ENCODE data around the gene BTNL9. TPM values are rescaled to one million over a fixed set of nuclear protein-coding genes. Genes with fewer than 3 reads are reported as not detected.
"Not testable (repeated sequence)": the region's sequence is repeated elsewhere in the genome, so short reads cannot be mapped to it uniquely, and the experiment has no call there.

Gene BTNL9
- total RNA-seq, 2 experiments from 2014 or later, result not detected

DNA sequence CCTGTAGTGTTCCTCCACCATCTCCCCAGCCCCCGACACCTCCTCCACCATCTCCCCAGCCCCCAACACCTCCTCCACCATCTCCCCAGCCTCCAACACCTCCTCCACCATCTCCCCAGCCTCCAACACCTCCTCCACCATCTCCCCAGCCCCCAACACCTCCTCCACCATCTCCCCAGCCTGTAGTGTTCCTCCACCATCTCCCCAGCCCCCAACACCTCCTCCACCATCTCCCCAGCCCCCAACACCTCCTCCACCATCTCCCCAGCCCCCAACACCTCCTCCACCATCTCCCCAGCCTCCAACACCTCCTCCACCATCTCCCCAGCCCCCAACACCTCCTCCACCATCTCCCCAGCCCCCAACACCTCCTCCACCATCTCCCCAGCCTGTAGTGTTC is 5.8 kb downstream of the BTNL9 start:
- DNase-seq; POLR2A ChIA-PET; CTCF ChIA-PET; H3K4me3 Mint-ChIP-seq; H3K9me3 Mint-ChIP-seq; H3K4me1 Mint-ChIP-seq; H3K27ac Mint-ChIP-seq; H3K36me3 Mint-ChIP-seq (ENCODE audit: low read depth): not testable (repeated sequence)
- peaks cover 28% of the 10 kb centered on the region for H3K27me3 Mint-ChIP-seq

DNA sequence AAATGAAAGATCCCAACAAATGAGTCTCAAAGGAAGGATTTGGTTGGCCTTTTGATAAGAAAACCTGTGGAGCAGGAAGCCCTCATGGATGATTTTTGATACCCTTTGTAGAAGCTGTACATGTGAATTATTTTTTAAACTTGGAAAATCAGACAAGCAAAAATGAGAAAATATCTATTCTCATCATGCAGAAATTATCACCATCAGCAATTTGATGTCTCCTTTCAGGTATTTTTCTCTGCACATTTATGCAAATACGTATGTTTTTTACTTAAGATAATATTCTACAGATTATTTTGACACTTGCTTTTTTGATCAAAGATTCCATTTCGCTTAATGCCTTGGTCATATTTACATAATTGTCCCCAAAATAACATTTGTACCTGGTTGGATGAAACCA is 7.2 kb downstream of the BTNL9 start:
- ChIA-PET POLR2A (no interaction called here), CTCF (no interaction called here)
- no peaks in the 10 kb centered on the region for H3K9me3 Mint-ChIP-seq
- peaks cover 4% of the 10 kb centered on the region for H3K4me1 Mint-ChIP-seq
- no peak overlapping the region for H3K4me3 Mint-ChIP-seq
- H3K27ac Mint-ChIP-seq, result no peak overlapping the region
- DNase-seq, result no peak
- H3K36me3 Mint-ChIP-seq (ENCODE audit: low read depth), result peaks cover 3% of the 10 kb centered on the region
- H3K27me3 Mint-ChIP-seq, result peaks cover 32% of the 10 kb centered on the region

DNA sequence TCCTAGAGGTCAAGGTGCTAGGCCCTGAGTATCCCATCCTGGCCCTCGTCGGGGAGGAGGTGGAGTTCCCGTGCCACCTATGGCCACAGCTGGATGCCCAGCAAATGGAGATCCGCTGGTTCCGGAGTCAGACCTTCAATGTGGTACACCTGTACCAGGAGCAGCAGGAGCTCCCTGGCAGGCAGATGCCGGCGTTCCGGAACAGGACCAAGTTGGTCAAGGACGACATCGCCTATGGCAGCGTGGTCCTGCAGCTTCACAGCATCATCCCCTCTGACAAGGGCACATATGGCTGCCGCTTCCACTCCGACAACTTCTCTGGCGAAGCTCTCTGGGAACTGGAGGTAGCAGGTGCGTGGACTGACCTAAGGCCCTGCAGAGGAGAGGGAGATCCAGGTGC is 7.9 kb downstream of the BTNL9 start:
- Mint-ChIP-seq H3K4me1 (peaks cover 6% of the 10 kb centered on the region), H3K27ac (no peak overlapping the region), H3K27me3 (peaks cover 35% of the 10 kb centered on the region), H3K4me3 (no peak overlapping the region), H3K9me3 (no peaks in the 10 kb centered on the region), H3K36me3 (ENCODE audit: low read depth) (peaks cover 3% of the 10 kb centered on the region)
- CTCF ChIA-PET, result interaction anchor here (0.9 kb wide), 1 partner anchor 24 kb away, joined by 3 read pairs; no protein-coding TSS in a partner anchor
- POLR2A ChIA-PET, result no interaction called here
- DNase-seq, result no peak

DNA sequence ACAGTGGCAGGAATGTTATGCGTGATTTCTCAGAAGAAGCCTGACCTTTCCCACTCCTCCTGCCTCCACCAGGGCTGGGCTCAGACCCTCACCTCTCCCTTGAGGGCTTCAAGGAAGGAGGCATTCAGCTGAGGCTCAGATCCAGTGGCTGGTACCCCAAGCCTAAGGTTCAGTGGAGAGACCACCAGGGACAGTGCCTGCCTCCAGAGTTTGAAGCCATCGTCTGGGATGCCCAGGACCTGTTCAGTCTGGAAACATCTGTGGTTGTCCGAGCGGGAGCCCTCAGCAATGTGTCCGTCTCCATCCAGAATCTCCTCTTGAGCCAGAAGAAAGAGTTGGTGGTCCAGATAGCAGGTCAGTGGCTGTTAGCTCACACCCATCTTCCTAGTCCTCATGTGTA is 9.9 kb downstream of the BTNL9 start:
- H3K4me3 Mint-ChIP-seq, result no peak overlapping the region
- ChIA-PET POLR2A (no interaction called here), CTCF (interaction anchor here (1.4 kb wide), 1 partner anchor 15 kb away, joined by 3 read pairs; no protein-coding TSS in a partner anchor)
- H3K27ac Mint-ChIP-seq, result no peak overlapping the region
- H3K4me1 Mint-ChIP-seq, result peaks cover 15% of the 10 kb centered on the region
- H3K9me3 Mint-ChIP-seq, result no peaks in the 10 kb centered on the region
- DNase-seq, result no peak
- H3K27me3 Mint-ChIP-seq, result peaks cover 52% of the 10 kb centered on the region
- peaks cover 5% of the 10 kb centered on the region for H3K36me3 Mint-ChIP-seq (ENCODE audit: low read depth)

DNA sequence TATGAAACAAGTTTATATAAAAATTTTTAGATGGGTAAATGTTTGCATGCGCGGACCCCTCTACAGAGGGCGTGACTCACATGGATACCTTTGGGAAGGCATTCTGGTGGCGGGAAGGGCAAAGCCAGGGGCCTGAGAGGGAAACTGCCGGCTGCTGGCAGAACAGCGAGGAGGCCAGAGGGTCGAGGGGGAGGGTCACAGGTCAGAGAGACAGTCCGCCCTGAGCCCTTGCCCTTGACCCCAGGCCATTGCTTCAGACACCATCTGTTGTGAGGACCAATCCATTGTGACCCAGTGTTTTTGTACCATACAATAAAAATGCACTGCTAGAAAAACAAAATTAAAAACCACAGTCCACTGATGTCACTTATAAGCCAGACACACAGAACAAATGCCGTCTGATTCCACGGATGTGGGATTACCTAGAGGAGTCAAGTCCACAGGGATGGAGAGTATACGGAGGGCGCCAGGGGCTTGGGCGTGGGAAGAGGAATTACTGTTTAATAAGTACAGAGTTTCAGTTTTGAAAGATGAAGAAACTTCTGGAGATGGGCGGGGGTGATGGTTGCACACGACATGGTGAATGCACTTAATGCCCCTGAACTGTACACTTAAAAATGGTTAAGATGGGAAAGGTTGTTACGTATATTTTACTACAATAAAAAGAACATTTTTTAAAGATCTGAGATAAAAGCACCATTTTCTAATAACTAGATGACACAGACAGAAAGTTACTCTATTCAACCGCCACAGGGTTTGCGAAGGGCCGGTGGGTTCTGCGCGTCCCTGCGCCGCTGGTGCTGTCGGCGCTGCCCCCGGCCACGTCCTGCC is 12.0 kb downstream of the BTNL9 start:
- POLR2A ChIA-PET, result no interaction called here
- DNase-seq, result no peak
- H3K4me1 Mint-ChIP-seq, result peaks cover 15% of the 10 kb centered on the region
- H3K27me3 Mint-ChIP-seq, result peaks cover 71% of the 10 kb centered on the region
- CTCF ChIA-PET, result no interaction called here
- peak overlapping the region; percentile 59 for H3K4me3 Mint-ChIP-seq
- H3K36me3 Mint-ChIP-seq (ENCODE audit: low read depth), result peaks cover 5% of the 10 kb centered on the region
- no peak overlapping the region for H3K27ac Mint-ChIP-seq
- H3K9me3 Mint-ChIP-seq, result no peaks in the 10 kb centered on the region

DNA sequence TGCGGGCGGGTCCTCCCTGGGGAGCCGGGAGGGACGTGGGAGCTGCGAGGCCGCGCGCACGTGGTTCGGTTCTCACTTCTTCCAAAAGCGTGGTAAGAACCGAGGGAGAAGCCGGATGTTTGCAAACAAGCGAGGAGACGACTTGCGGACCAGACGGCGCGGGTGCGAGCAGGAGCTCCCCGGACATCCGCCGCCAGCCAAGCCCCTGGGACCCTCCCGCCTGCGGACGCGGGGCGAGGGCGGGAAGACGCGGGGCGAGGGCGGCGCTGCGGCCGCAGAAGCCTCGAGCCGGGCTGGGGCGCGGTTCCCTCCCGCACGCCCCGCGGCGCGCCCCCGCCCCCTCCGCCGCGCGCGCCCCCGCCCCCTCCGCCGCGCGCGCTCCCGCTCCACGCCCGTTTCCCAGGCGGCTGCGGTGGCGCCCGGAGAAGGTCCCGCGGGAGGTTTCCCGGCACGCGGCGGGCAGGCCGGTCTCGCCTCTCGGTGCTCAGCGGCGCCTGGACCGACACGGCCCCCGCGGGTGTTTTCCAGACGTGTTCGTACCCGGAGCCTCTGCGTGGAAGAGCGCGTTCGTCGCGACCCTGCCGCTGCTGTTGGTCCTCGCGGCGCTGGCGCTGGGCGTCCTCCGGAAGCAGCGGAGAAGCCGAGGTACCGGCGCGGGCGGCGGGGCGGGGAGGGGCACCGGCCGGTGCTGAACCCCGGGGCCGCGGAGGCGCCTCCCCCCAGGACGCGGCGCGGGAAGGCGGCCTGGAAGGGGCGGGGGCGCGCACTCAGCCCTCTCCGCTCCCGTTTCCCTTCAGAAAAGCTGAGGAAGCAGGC is 12.8 kb downstream of the BTNL9 start:
- Mint-ChIP-seq H3K27me3 (peaks cover 75% of the 10 kb centered on the region), H3K4me1 (peaks cover 15% of the 10 kb centered on the region), H3K36me3 (ENCODE audit: low read depth) (peaks cover 5% of the 10 kb centered on the region), H3K9me3 (no peaks in the 10 kb centered on the region), H3K27ac (no peak overlapping the region), H3K4me3 (peak overlapping the region; percentile 59)
- CTCF ChIA-PET, result no interaction called here
- POLR2A ChIA-PET, result no interaction called here
- peak; percentile 17 for DNase-seq

DNA sequence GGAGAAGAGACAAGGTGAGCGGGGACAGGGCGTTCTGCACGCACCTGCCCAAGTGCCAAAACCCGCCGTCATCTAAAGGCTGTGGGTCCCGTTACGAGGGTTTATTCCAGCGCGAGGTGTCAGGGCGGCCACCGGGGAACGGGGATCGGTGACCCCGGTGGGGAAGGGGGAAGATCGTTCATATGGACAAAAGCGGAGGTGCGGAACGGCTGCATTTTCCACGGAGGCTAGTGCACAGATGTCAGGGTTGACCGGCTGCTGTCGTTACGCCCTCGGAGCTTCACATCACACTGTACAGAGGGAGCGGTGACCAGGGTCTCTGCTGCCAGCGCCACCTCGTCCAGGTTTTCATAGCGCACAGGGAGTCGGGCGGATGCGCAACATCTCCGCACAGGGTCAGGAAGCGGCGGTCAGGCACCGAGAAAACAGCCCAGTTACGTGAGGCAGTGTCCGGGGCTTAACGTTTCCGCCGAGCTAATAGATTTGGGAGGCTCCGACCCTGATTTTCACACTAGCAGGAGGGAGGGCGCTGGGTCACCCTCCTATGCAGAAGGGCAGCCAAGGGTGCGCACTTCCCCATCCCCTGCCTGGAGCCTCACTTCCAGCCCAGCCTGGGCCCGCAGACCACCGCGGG is 13.5 kb downstream of the BTNL9 start:
- no peak for DNase-seq
- peak overlapping the region; percentile 42 for H3K4me3 Mint-ChIP-seq
- peaks cover 77% of the 10 kb centered on the region for H3K27me3 Mint-ChIP-seq
- no peaks in the 10 kb centered on the region for H3K9me3 Mint-ChIP-seq
- peak overlapping the region; percentile 55 for H3K27ac Mint-ChIP-seq
- peaks cover 5% of the 10 kb centered on the region for H3K36me3 Mint-ChIP-seq (ENCODE audit: low read depth)
- ChIA-PET CTCF (no interaction called here), POLR2A (no interaction called here)
- H3K4me1 Mint-ChIP-seq, result peaks cover 15% of the 10 kb centered on the region

DNA sequence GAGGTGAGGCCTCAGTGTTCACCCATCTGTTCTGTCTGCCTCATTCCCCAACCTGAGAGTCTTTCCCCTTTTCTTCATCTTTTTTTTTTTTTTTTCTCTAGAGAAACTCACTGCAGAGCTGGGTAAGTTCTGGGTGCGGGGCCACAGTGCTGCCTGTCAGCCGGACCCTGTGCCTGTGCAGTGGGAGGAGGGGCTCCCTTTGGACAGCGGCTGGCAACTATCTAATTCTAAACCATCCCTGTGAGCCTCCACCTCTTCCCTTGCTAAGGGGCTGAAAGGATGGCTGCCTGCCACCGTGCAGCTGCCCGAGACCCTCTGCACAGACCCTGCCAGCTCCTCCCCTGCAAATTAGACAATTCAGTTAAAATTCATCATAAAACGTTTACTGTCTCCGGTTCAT is 14.1 kb downstream of the BTNL9 start:
- POLR2A ChIA-PET, result no interaction called here
- peaks cover 5% of the 10 kb centered on the region for H3K36me3 Mint-ChIP-seq (ENCODE audit: low read depth)
- no peak overlapping the region for H3K4me3 Mint-ChIP-seq
- H3K4me1 Mint-ChIP-seq, result peaks cover 15% of the 10 kb centered on the region
- H3K27me3 Mint-ChIP-seq, result peaks cover 82% of the 10 kb centered on the region
- DNase-seq, result no peak
- CTCF ChIA-PET, result no interaction called here
- H3K9me3 Mint-ChIP-seq, result no peaks in the 10 kb centered on the region
- H3K27ac Mint-ChIP-seq, result no peak overlapping the region

DNA sequence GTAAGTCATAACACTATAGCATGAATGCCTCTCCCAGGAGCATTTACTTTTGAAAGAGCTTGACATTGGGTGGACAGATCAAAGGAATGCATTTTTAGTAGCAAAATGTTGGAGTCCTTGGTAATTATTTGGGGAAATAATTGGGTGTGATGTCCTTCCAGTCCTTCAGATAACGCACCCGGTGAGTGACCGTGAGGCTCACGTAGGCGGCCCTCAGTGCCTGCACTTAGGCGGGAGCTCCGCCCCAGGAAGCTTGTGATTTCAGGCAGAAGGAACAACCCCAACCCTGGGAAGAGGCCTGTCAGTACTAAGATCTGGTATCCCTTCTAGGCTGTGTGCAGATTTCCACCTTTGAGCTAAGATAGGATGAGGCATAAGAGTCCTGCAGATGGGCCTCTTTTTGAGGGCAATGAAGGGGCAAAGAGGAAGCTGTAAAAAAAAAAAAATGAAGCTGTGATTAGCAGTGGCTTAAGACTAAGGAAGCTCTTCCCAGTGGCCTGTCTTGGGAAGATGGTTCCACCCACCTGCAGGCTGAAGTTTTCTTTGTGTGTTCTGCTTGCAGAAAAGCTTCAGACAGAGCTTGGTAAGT is 14.9 kb downstream of the BTNL9 start:
- POLR2A ChIA-PET, result no interaction called here
- no peak for DNase-seq
- H3K27ac Mint-ChIP-seq, result no peak overlapping the region
- H3K27me3 Mint-ChIP-seq, result peaks cover 82% of the 10 kb centered on the region
- H3K9me3 Mint-ChIP-seq, result no peaks in the 10 kb centered on the region
- peaks cover 5% of the 10 kb centered on the region for H3K36me3 Mint-ChIP-seq (ENCODE audit: low read depth)
- no peak overlapping the region for H3K4me3 Mint-ChIP-seq
- peaks cover 17% of the 10 kb centered on the region for H3K4me1 Mint-ChIP-seq
- CTCF ChIA-PET, result interaction anchor here (0.6 to 1.0 kb wide), 2 partner anchors 45 to 370 kb away, joined by 3 read pairs; no protein-coding TSS in a partner anchor

DNA sequence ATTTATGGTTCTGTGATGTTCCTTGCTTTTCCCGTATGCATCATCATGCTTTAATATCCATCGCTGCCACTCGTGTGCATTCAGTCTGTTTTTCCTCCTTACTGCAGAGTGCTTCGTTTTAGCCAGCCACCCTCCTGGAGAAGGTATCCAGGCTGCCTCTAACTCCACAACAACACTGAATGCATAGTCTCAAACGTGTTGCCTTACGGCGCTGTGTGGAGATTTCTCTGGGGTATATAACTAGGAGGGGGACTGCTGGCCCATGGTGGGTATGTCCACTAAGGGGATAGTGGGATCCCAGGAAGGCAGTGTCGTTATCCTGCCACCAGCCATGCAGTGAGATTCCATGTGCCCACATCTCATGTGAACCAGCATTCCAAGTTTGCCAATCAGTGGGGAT is 16.4 kb downstream of the BTNL9 start:
- Mint-ChIP-seq H3K4me1 (peaks cover 17% of the 10 kb centered on the region), H3K36me3 (ENCODE audit: low read depth) (peaks cover 5% of the 10 kb centered on the region), H3K4me3 (no peak overlapping the region), H3K27me3 (peaks cover 81% of the 10 kb centered on the region), H3K9me3 (no peaks in the 10 kb centered on the region), H3K27ac (no peak overlapping the region)
- DNase-seq, result no peak
- CTCF ChIA-PET, result no interaction called here
- POLR2A ChIA-PET, result no interaction called here

DNA sequence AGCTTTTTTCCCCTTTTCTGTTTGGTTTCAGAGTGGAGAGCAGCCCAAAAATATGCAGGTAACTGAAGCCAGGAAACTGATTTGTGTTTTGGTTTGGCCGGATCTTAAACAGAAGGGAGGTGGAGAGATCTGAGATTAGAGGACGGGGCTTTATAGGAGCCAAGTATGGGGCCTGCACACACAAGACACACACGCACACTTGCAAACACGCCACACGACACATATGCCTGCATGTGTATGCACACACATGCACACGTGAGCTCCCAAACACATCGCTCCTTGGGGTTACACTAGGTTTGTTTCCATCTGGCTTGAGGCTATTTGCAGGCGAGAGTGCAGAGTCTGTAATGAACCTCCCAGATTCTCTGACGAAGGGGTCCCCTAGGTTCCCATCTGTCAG is 18.3 kb downstream of the BTNL9 start:
- H3K9me3 Mint-ChIP-seq, result no peaks in the 10 kb centered on the region
- POLR2A ChIA-PET, result no interaction called here
- CTCF ChIA-PET, result no interaction called here
- peaks cover 85% of the 10 kb centered on the region for H3K27me3 Mint-ChIP-seq
- no peak overlapping the region for H3K27ac Mint-ChIP-seq
- H3K36me3 Mint-ChIP-seq (ENCODE audit: low read depth), result peaks cover 2% of the 10 kb centered on the region
- peaks cover 11% of the 10 kb centered on the region for H3K4me1 Mint-ChIP-seq
- no peak for DNase-seq
- H3K4me3 Mint-ChIP-seq, result no peak overlapping the region

DNA sequence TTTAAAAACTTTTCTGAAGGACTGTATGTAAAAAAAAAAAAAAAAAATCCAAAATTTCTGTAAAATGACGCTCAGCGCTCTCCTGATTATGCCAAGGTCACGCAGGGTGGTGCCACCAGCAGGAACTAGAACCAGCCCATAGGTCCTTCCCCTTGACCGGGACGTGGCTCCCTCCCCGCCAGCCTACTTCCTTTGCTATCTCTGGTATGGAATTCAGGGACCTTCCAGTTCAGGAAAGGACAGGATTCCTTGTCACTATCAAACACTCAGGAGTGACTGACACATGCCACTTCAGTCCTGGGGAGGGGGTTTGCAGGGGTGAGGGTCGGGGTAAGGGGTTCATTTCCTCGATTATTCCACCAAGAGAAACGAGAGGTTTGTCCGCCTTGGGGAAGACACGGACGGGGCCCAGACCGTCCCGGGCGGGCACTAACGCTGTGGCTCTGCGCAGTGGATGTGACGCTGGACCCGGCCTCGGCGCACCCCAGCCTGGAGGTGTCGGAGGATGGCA is 18.8 kb downstream of the BTNL9 start:
- POLR2A ChIA-PET, result no interaction called here
- H3K9me3 Mint-ChIP-seq, result no peaks in the 10 kb centered on the region
- H3K27ac Mint-ChIP-seq, result no peak overlapping the region
- H3K4me3 Mint-ChIP-seq, result no peak overlapping the region
- CTCF ChIA-PET, result no interaction called here
- peaks cover 6% of the 10 kb centered on the region for H3K4me1 Mint-ChIP-seq
- peaks cover 79% of the 10 kb centered on the region for H3K27me3 Mint-ChIP-seq
- DNase-seq, result no peak
- no peaks in the 10 kb centered on the region for H3K36me3 Mint-ChIP-seq (ENCODE audit: low read depth)

Data from activated CD4-positive, alpha-beta T cell treated with anti-CD3 and anti-CD28 coated beads, Interleukin-2, amount 10 ng/mL, durations not matched to agents 7 days and 5 days (primary cell).